DMS 273 (cell line): ENCODE measurements around the gene RASSF1.
A peak's percentile ranks its signal among the peaks of the same experiment; 100 is the strongest.
"Not testable (repeated sequence)": the region's sequence is repeated elsewhere in the genome, so short reads cannot be mapped to it uniquely, and the experiment has no call there.

Experiments
- DNase-seq: peaks from one replicate; lab custom pipeline; 2025; ENCODE audit not compliant: unreplicated experiment; lab: John Stamatoyannopoulos, UW

RASSF1 gene

GRCh38 chr3:50325113-50325480 lies 15.5 kb downstream of the RASSF1 start:
- no peak for DNase-seq

GRCh38 chr3:50324351-50325112 lies 16.1 kb downstream of the RASSF1 start:
- DNase-seq: peak; percentile 82

- DNase-seq: no peak
Observed at GRCh38 chr3:50323614-50324199, 16.9 kb downstream of the RASSF1 start.

- no peak for DNase-seq
Observed at GRCh38 chr3:50323092-50323600, 17.5 kb downstream of the RASSF1 start.

- no peak for DNase-seq
Observed at GRCh38 chr3:50322386-50323091, 18.1 kb downstream of the RASSF1 start, which contains the start of gene HYAL2. Gene HYAL2 (minus strand): TSS chr3:50322745. CDS start chr3:50320489, 2,256 bp downstream.

GRCh38 chr3:50322115-50322385 lies 18.6 kb downstream of the RASSF1 start:
- DNase-seq: no peak

GRCh38 chr3:50321336-50322114 lies 19.1 kb downstream of the RASSF1 start:
- peak; percentile 90 for DNase-seq

GRCh38 chr3:50320853-50321335 lies 19.7 kb downstream of the RASSF1 start:
- DNase-seq: peak; percentile 86

- no peak for DNase-seq
Observed at GRCh38 chr3:50319894-50320625, 20.6 kb downstream of the RASSF1 start.

- DNase-seq: no peak
Observed at GRCh38 chr3:50319181-50319893, 21.3 kb downstream of the RASSF1 start.

- DNase-seq: no peak
Observed at GRCh38 chr3:50318615-50319014, 22.0 kb downstream of the RASSF1 start.

GRCh38 chr3:50318163-50318562 lies 22.5 kb downstream of the RASSF1 start:
- no peak for DNase-seq

GRCh38 chr3:50317300-50317699 lies 23.3 kb downstream of the RASSF1 start:
- DNase-seq: no peak

- peak; percentile 37 for DNase-seq
Observed at GRCh38 chr3:50316657-50317242, 23.9 kb downstream of the RASSF1 start.

GRCh38 chr3:50314816-50315215 lies 25.8 kb downstream of the RASSF1 start:
- DNase-seq: no peak

- DNase-seq: no peak
Observed at GRCh38 chr3:50314342-50314741, 26.3 kb downstream of the RASSF1 start.

GRCh38 chr3:50312041-50312440 lies 28.6 kb downstream of the RASSF1 start:
- not testable (repeated sequence) for DNase-seq

GRCh38 chr3:50304601-50305000 lies 36.0 kb downstream of the RASSF1 start:
- DNase-seq: no peak

- DNase-seq: peak; percentile 61
Observed at GRCh38 chr3:50303013-50303815, 37.4 kb downstream of the RASSF1 start, which contains the start of gene HYAL1. Gene HYAL1 (minus strand): TSS chr3:50303574. CDS start chr3:50302956, 618 bp downstream.
